Hypothalamus (tissue), 51 donors: ENCODE measurements around the gene IGFL1.
"Not testable (repeated sequence)": the region's sequence is repeated elsewhere in the genome, so short reads cannot be mapped to it uniquely, and the experiment has no call there.

ENCODE experiments used
- DNase-seq, 51 donors: peaks; one replicate each; lab custom pipeline; 2025; lab: John Stamatoyannopoulos, UW

Gene IGFL1

DNA sequence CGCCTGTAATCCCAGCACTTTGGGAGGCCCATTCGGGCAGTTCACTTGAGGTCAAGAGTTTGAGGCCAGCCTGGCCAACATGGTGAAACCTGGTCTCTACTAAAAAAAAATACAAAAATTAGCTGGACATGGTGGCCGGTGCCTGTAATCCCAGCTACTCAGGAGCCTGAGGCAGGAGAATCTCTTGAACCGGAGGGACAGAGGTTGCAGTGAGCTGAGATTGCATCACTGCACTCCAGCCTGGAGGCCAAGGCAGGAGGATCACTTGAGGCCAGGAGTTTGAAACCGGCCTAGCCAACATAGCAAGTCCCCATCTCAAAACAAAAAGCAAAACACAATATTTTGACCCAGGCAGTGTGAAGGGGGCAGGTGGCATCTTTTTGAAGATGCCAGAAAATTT is 35.3 kb downstream of the IGFL1 start:
- not testable (repeated sequence) for DNase-seq

- DNase-seq: peak in 45 of 51 donors; percentile 0 to 82 (median 30)
Measured at GRCh38 chr19:46265217-46265828, 35.8 kb downstream of the IGFL1 start.

GRCh38 chr19:46269101-46269500 is 39.6 kb downstream of the IGFL1 start:
- no peak for DNase-seq

DNA sequence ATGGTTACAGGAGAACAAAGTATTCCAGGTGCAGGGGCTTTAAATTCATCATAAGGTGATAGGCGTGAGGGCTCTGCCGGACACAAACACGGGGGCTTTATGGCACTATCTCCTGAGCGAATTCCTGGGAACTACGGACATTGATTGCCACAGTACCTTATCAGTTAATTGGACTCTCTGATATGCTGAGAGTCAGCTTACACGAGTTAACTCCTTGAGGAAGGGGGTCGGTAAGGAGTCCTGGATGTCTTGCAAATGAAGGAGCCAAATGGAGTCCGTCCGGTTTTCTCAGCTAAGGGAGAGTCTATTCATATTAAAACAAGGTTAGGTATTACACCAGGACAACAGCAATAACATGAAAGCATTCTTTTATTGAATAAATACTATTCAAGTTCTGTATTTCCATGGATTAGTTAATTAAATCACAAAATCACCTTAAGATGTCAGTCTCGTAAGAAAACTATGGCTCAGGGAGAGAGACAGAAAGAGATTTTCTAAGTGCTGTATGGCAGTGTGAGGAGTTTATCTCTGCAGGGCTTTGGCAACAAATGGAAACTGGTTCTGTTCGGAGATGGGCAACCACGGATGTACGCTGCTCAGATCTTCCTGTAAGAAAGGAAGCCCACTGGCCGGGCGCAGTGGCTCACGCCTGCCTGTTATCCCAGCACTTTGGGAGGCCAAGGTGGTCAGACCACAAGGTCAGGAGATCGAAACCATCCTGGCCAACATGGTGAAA is 41.1 kb downstream of the IGFL1 start:
- no peak for DNase-seq

- no peak for DNase-seq
Measured at GRCh38 chr19:46271481-46272197, 42.1 kb downstream of the IGFL1 start.

GRCh38 chr19:46273931-46274330 is 44.4 kb downstream of the IGFL1 start:
- DNase-seq: not testable (repeated sequence)

DNA sequence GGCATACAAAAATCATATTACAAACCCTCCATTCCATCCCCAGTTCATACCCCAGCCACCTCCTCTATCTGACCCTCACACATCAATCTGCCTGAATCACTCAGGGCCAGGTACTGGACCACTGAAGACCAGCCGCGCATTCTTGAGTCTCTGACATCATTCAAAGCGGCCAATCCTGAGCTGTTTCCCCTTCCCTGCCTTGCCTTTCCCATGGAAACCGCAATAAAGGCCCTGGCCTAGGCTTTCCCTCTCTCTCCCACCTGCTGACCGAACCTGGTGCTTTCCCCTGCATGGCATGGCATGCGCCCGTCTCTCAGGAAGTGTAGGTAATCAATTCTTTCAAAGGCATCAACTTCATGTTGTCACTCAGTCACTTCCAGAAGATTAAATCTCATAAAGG is 49.6 kb downstream of the IGFL1 start:
- DNase-seq: no peak
